ES-I3 (cell line): Measurements from ENCODE around the gene NAV3.

Experiments used
- H3K36me3 ChIP-seq: 2 replicates; pipeline ENCODE4 v1.6.1; 2013; ENCODE audit warnings: mild to moderate bottlenecking, low read length, control low read depth, moderate library complexity; ENCODE audit not compliant: insufficient read depth
- H3K4me1 ChIP-seq: 2 replicates; pipeline ENCODE4 v1.6.1; 2013; ENCODE audit warnings: mild to moderate bottlenecking, control low read depth, low read length; ENCODE audit not compliant: insufficient read depth
- H3K9ac ChIP-seq: 2 replicates; pipeline ENCODE4 v1.6.1; 2013; ENCODE audit warnings: low read depth, mild to moderate bottlenecking, low read length, moderate library complexity
- H3K9me3 ChIP-seq: 2 replicates; pipeline ENCODE4 v1.6.1; 2013; ENCODE audit warnings: mild to moderate bottlenecking, low read length, moderate library complexity; ENCODE audit not compliant: control insufficient read depth, insufficient read depth

The NAV3 gene

GRCh38 chr12:78038541-78038940, 207.8 kb downstream of the NAV3 start:
- no peaks in the 10 kb centered on the region for H3K4me1 ChIP-seq
- no peak overlapping the region for H3K9ac ChIP-seq
- H3K9me3 ChIP-seq = no peaks in the 10 kb centered on the region
- H3K36me3 ChIP-seq = no peaks in the 10 kb centered on the region

GRCh38 chr12:78038986-78039385, 208.3 kb downstream of the NAV3 start:
- Histone ChIP-seq H3K9ac (no peak overlapping the region), H3K4me1 (no peaks in the 10 kb centered on the region)

GRCh38 chr12:78040111-78040510, 209.4 kb downstream of the NAV3 start:
- Histone ChIP-seq H3K36me3 (no peaks in the 10 kb centered on the region), H3K4me1 (no peaks in the 10 kb centered on the region), H3K9me3 (no peaks in the 10 kb centered on the region), H3K9ac (no peak overlapping the region)

More at GRCh38 chr12:78038986-78039385, 208.3 kb downstream of the NAV3 start:
- Histone ChIP-seq H3K9me3 (no peaks in the 10 kb centered on the region), H3K36me3 (no peaks in the 10 kb centered on the region)

GRCh38 chr12:78050790-78051189, 220.1 kb downstream of the NAV3 start:
- H3K36me3 ChIP-seq = no peaks in the 10 kb centered on the region
- no peak overlapping the region for H3K9ac ChIP-seq
- H3K4me1 ChIP-seq = no peaks in the 10 kb centered on the region
- no peaks in the 10 kb centered on the region; the same call in 1 of the 2 replicates for H3K9me3 ChIP-seq

- Histone ChIP-seq H3K9ac (no peak overlapping the region), H3K36me3 (no peaks in the 10 kb centered on the region), H3K4me1 (no peaks in the 10 kb centered on the region), H3K9me3 (no peaks in the 10 kb centered on the region)
These were observed 224.9 kb downstream of the NAV3 start for GRCh38 chr12:78055545-78055944.

- H3K36me3 ChIP-seq = no peaks in the 10 kb centered on the region
- H3K9ac ChIP-seq = no peak overlapping the region
- no peaks in the 10 kb centered on the region for H3K9me3 ChIP-seq
- no peaks in the 10 kb centered on the region for H3K4me1 ChIP-seq
These were observed 226.4 kb downstream of the NAV3 start for GRCh38 chr12:78057075-78057474.

GRCh38 chr12:78060186-78060585, 229.5 kb downstream of the NAV3 start:
- no peaks in the 10 kb centered on the region for H3K4me1 ChIP-seq
- H3K9me3 ChIP-seq = no peaks in the 10 kb centered on the region

GRCh38 chr12:78062786-78063185, 232.1 kb downstream of the NAV3 start:
- H3K9ac ChIP-seq = no peak overlapping the region
- H3K9me3 ChIP-seq = no peaks in the 10 kb centered on the region
- H3K36me3 ChIP-seq = no peaks in the 10 kb centered on the region
- no peaks in the 10 kb centered on the region for H3K4me1 ChIP-seq

More at GRCh38 chr12:78060186-78060585, 229.5 kb downstream of the NAV3 start:
- no peaks in the 10 kb centered on the region for H3K36me3 ChIP-seq
- no peak overlapping the region for H3K9ac ChIP-seq

- Histone ChIP-seq H3K9ac (no peak overlapping the region), H3K9me3 (no peaks in the 10 kb centered on the region), H3K36me3 (no peaks in the 10 kb centered on the region), H3K4me1 (no peaks in the 10 kb centered on the region)
These were observed 251.1 kb downstream of the NAV3 start for GRCh38 chr12:78081590-78082314.

- Histone ChIP-seq H3K36me3 (no peaks in the 10 kb centered on the region), H3K9me3 (no peaks in the 10 kb centered on the region), H3K4me1 (no peaks in the 10 kb centered on the region), H3K9ac (no peak overlapping the region)
These were observed 255.0 kb downstream of the NAV3 start for GRCh38 chr12:78085542-78086182.

GRCh38 chr12:78086553-78087362, 256.1 kb downstream of the NAV3 start:
- Histone ChIP-seq H3K36me3 (no peaks in the 10 kb centered on the region), H3K9ac (no peak overlapping the region), H3K9me3 (no peaks in the 10 kb centered on the region), H3K4me1 (no peaks in the 10 kb centered on the region)

- Histone ChIP-seq H3K4me1 (no peaks in the 10 kb centered on the region), H3K36me3 (no peaks in the 10 kb centered on the region), H3K9me3 (no peaks in the 10 kb centered on the region), H3K9ac (no peak overlapping the region)
These were observed 256.6 kb downstream of the NAV3 start for GRCh38 chr12:78087363-78087675.

- H3K9ac ChIP-seq = no peak overlapping the region
- no peaks in the 10 kb centered on the region for H3K36me3 ChIP-seq
- H3K9me3 ChIP-seq = no peaks in the 10 kb centered on the region
- no peaks in the 10 kb centered on the region for H3K4me1 ChIP-seq
These were observed 257.7 kb downstream of the NAV3 start for GRCh38 chr12:78088391-78088832.

GRCh38 chr12:78090266-78090665, 259.6 kb downstream of the NAV3 start:
- H3K9ac ChIP-seq = no peak overlapping the region
- no peaks in the 10 kb centered on the region for H3K4me1 ChIP-seq
- no peaks in the 10 kb centered on the region for H3K9me3 ChIP-seq
- H3K36me3 ChIP-seq = no peaks in the 10 kb centered on the region

- no peak overlapping the region for H3K9ac ChIP-seq
- no peaks in the 10 kb centered on the region for H3K9me3 ChIP-seq
- no peaks in the 10 kb centered on the region for H3K4me1 ChIP-seq
- no peaks in the 10 kb centered on the region for H3K36me3 ChIP-seq
These were observed 264.9 kb downstream of the NAV3 start for GRCh38 chr12:78095623-78096022.
